Measurements from ENCODE around the gene FOXO3. TPM values are rescaled to one million over a fixed set of nuclear protein-coding genes. Genes with fewer than 3 reads are reported as not detected.

The FOXO3 gene
- total RNA-seq, 3 donors from 2014 or later, result 107 to 181 (median 155) TPM

DNA sequence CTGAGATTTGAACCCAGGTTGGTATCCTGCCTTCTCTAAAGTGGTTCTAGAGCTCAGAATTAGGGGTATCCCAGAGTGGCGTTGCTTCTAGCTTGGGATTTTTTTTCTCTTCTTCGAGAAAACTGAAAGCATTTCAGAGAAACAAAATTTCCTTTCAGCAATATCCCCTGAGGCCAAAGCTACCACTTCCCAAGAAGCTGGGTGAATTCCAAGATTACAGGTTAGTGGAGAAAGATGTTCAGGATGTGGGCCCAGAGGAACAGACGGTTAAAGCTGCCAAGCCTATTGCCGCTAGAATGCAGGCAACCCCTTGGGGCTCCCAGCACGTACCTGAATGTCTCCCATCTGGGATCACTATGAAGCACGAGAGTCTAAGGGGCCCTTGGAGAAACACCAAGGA is 134.1 kb downstream of the FOXO3 start:
- Histone ChIP-seq H3K9me3 (no peaks in the 10 kb centered on the region), H3K36me3 (no peaks in the 10 kb centered on the region), H3K4me1 (peaks cover 0 to 15% of the 10 kb centered on the region in 2 donors), H3K27ac (no peak overlapping the region), H3K4me3 (no peak overlapping the region), H3K27me3 (no peaks in the 10 kb centered on the region)
- no peak for DNase-seq (ENCODE audit: low spot score in 2 of 2)
- intact Hi-C loops (cut with DNase I; ENCODE audit: low total_unique reads), result no loop called here
- TF ChIP-seq POLR2AphosphoS5 (IDR thresholded peaks at IDR 0.05) (no peak), POLR2A (IDR thresholded peaks at IDR 0.05) (no peak)
- TF ChIP-seq, protein P1, sequence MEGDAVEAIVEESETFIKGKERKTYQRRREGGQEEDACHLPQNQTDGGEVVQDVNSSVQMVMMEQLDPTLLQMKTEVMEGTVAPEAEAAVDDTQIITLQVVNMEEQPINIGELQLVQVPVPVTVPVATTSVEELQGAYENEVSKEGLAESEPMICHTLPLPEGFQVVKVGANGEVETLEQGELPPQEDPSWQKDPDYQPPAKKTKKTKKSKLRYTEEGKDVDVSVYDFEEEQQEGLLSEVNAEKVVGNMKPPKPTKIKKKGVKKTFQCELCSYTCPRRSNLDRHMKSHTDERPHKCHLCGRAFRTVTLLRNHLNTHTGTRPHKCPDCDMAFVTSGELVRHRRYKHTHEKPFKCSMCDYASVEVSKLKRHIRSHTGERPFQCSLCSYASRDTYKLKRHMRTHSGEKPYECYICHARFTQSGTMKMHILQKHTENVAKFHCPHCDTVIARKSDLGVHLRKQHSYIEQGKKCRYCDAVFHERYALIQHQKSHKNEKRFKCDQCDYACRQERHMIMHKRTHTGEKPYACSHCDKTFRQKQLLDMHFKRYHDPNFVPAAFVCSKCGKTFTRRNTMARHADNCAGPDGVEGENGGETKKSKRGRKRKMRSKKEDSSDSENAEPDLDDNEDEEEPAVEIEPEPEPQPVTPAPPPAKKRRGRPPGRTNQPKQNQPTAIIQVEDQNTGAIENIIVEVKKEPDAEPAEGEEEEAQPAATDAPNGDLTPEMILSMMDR (IDR thresholded peaks at IDR 0.05), result no peak

DNA sequence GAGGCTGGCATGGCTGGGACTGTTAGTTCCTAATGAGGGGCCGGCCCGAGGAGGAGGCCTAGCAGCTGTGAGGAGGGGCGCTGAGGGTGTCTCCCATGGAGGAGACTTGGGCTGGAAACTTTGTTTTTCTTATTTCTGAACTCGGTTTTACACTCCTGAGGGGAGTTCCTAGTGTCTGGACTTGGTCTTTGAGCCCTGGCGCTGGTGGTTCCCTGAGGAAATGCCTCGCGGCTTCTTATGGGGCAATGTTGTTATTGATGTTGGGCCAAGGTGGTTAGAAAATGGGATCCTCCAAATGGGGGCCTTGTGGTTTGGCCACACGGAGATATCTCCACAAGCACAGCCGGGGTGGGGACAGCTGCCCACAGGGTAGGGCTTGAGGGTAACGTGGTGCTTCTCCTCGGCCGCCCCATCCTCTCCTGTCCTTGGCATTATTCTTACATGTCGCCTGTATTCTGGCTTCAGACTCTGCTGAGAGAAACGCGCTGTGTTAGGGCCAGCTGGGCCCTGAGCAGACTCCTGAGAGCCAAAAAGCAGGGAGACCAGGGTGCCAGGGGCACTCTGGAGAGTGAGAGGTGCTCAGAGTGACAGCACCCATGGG is 136.9 kb downstream of the FOXO3 start:
- DNase-seq (ENCODE audit: low spot score in 2 of 2), result no peak
- TF ChIP-seq POLR2AphosphoS5 (IDR thresholded peaks at IDR 0.05) (no peak), POLR2A (IDR thresholded peaks at IDR 0.05) (no peak)
- TF ChIP-seq, protein P1 (IDR thresholded peaks at IDR 0.05), result no peak
- Histone ChIP-seq H3K4me3 (no peak overlapping the region), H3K4me1 (peaks cover 0 to 11% of the 10 kb centered on the region in 2 donors), H3K27ac (peak overlapping the region; percentile 26 to 41), H3K27me3 (no peaks in the 10 kb centered on the region), H3K9me3 (peaks cover 0 to 11% of the 10 kb centered on the region in 2 donors), H3K36me3 (no peaks in the 10 kb centered on the region)
- intact Hi-C loops (cut with DNase I; ENCODE audit: low total_unique reads), result no loop called here

DNA sequence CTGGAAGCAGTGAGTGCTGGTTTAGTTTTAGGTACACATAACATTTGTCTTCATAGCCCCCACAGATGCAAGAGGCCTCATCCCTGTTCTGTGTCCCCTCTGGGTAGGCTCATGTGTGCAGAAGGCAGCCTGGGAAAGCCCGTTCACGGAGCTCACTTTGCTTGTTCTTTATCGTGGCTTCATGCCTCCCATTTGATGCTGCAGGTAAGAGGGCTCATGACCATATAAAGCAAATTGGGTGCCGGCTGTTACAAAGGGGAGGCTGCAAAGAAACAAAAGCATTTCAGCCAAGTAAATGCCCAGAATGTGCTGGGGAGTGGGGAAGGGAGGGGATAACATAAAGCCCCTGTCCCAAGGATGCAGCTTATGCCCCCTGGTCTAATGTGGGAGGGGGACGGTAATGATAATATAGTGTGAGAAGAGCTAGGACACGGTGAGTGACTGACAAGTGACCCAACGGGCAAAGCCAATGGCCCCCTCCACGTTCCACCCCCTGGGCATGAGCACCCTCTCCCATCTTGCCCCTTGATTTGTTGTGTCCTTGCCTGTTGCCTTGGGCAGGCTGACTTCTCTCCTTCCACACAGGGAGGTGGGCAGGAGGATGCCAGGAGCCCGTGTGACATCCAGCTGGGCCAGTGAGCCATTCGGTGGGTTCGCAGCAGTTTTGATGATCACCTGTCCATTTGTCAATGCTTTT is 138.0 kb downstream of the FOXO3 start:
- peaks cover 0 to 11% of the 10 kb centered on the region in 2 donors for H3K9me3 ChIP-seq
- no peaks in the 10 kb centered on the region for H3K27me3 ChIP-seq
- H3K27ac ChIP-seq, result no peak overlapping the region
- TF ChIP-seq, protein P1 (IDR thresholded peaks at IDR 0.05), result no peak
- no peaks in the 10 kb centered on the region for H3K36me3 ChIP-seq
- peaks cover 0 to 11% of the 10 kb centered on the region in 2 donors for H3K4me1 ChIP-seq
- no peak overlapping the region for H3K4me3 ChIP-seq
- DNase-seq (ENCODE audit: low spot score in 2 of 2), result no peak
- intact Hi-C loops (cut with DNase I; ENCODE audit: low total_unique reads), result no loop called here

DNA sequence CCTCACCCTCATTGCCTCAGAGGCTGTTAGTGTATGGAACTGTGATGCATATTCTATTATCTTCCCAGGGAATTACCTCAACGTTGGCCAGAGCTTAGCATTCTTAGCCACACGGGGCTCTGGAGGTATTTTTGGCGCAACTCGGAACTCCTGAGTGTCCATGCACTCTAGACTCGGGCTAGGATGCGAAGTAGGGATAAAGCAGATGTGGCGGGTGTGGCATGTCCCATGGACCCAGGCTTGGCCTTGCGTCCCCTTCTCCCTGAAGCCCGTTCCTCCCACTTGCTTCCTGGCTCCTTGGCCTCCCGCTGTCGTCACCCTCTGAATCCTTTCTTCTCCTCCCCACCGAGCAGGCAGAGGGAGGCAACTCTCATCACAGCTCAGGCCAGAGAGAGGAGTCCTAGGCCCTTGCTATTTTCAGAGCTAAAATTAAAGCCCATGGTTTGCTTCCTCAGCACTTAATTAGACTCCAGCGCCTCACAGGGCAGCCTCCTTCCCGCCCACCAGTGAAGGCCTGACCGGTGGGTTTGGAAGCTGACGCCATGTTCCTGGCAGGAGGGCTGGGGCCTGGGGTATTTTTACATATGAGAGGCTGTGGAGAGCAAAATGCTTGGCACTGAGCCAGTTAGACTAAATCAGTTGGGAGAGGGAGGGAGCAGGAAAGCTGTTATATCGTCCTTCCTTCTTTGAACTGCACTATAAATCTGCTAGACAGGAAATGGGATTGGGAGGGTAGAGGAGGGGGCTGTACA is 138.7 kb downstream of the FOXO3 start:
- peaks cover 0 to 11% of the 10 kb centered on the region in 2 donors for H3K9me3 ChIP-seq
- peak overlapping the region in 1 of 2 donors; percentile 49 for H3K27ac ChIP-seq
- peaks cover 0 to 11% of the 10 kb centered on the region in 2 donors for H3K4me1 ChIP-seq
- TF ChIP-seq, protein P1 (IDR thresholded peaks at IDR 0.05), result no peak
- no peak for TF ChIP-seq POLR2A (IDR thresholded peaks at IDR 0.05)
- H3K27me3 ChIP-seq, result no peaks in the 10 kb centered on the region
- no peak for DNase-seq (ENCODE audit: low spot score in 2 of 2)
- H3K4me3 ChIP-seq, result no peak overlapping the region
- intact Hi-C loops (cut with DNase I; ENCODE audit: low total_unique reads), result no loop called here
- H3K36me3 ChIP-seq, result no peaks in the 10 kb centered on the region

Data from breast epithelium (tissue), 4 donors.